Testis (tissue), 3 donors: Measurements from ENCODE around the gene LDAF1. TPM values are rescaled to one million over a fixed set of nuclear protein-coding genes. Genes with fewer than 3 reads are reported as not detected.

ENCODE experiments used
- DNase-seq: peaks from one replicate; pipeline ENCODE4 v3.0.0-alpha.2; 2019
- H3K27ac ChIP-seq, 2 donors: fragments of 200-600 bp; sonication (generic); one replicate each; pipeline ENCODE4 v1.5.1; 2019
- H3K27me3 ChIP-seq: fragments of 200-600 bp; sonication (generic); one replicate; pipeline ENCODE4 v1.5.1; 2019
- H3K36me3 ChIP-seq: fragments of 200-600 bp; sonication (generic); one replicate; pipeline ENCODE4 v1.5.1; 2017; ENCODE audit warnings: low read depth; ENCODE audit errors: missing control alignments
- H3K4me1 ChIP-seq: fragments of 200-600 bp; sonication (generic); one replicate; pipeline ENCODE4 v1.5.1; 2019
- H3K4me3 ChIP-seq, 2 donors: fragments of 200-600 bp; sonication (generic); one replicate each; pipeline ENCODE4 v1.5.1; 2017 to 2019
- H3K9me3 ChIP-seq: fragments of 200-600 bp; sonication (generic); one replicate; pipeline ENCODE4 v1.5.1; 2017
- POLR2A ChIP-seq: fragments of 450-650 bp; IDR thresholded peaks from one replicate; pipeline ENCODE4 v1.6.1; 2017; ENCODE audit warnings: antibody characterized with exemption, mild to moderate bottlenecking, moderate library complexity
- whole genome bisulfite sequencing, 2 donors: methylation state at CpG; one replicate each; pipeline ENCODE4 v1.1.5; 2018; 5-methylcytosine and 5-hydroxymethylcytosine counted together
- intact Hi-C: fragments of 100-400 bp; cut with DNase I; formaldehyde crosslinking; loops from one replicate; pipeline ENCODE4 v1.15.1; 2023; ENCODE audit warnings: low total_unique reads
- polyA plus RNA-seq: library from polyadenylated mRNA; stranded (reverse); fragments of 350-450 nt; fragmentation: Illumina TruSeq; extraction: RNeasy Lipid Tissue Mini Kit (QIAGEN cat#74804); gene quantifications from one replicate; pipeline ENCODE4 v1.2.3, GENCODE V29; 2014; ENCODE audit warnings: low read depth, low replicate concordance; ENCODE audit not compliant: insufficient read depth
- total RNA-seq, 2 donors: library from RNA; depleted of rRNA; stranded (reverse); fragments of >200 nt; gene quantifications; one replicate each; pipeline ENCODE4 v1.2.3, GENCODE V29; 2016
- TF ChIP-seq, protein P1 (sequence below), 3 experiments: fragments of 450-650 bp in 2 of 3; fragments of 200-600 bp in 1 of 3; sonication (generic) in 1 of 3; IDR thresholded peaks; one replicate each; pipeline ENCODE4 v1.5.1; 2016 to 2019; ENCODE audit warnings: antibody characterized with exemption in 3 of 3, mild to moderate bottlenecking in 2 of 3, moderate library complexity in 1 of 3

The LDAF1 gene
- total and polyA plus RNA-seq, 3 donors from 2014 or later: 22.8 to 131 (median 54.2) TPM

DNA sequence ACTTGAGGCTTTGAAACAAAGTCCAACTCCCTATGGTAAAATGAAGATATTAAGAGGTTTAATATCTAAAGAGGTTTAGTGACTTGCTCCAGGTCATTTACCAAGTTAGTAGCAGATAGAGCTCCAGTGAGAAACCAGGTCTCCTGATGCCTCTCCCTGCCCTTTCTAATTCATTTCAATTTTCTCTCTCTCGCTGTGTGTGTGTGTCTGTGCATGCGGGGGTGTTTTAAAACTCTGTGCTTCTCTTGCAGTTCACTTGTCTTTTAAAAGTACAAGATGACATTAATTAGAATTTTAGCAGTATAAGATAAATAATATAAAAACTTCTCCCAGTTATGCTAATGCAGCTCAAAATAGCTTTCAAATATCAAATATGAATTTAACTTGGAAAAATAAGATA lies 61.1 kb downstream of the LDAF1 start:
- H3K36me3 ChIP-seq: no peaks in the 10 kb centered on the region
- no peaks in the 10 kb centered on the region for H3K9me3 ChIP-seq
- no peak for TF ChIP-seq POLR2A
- TF ChIP-seq, protein P1, sequence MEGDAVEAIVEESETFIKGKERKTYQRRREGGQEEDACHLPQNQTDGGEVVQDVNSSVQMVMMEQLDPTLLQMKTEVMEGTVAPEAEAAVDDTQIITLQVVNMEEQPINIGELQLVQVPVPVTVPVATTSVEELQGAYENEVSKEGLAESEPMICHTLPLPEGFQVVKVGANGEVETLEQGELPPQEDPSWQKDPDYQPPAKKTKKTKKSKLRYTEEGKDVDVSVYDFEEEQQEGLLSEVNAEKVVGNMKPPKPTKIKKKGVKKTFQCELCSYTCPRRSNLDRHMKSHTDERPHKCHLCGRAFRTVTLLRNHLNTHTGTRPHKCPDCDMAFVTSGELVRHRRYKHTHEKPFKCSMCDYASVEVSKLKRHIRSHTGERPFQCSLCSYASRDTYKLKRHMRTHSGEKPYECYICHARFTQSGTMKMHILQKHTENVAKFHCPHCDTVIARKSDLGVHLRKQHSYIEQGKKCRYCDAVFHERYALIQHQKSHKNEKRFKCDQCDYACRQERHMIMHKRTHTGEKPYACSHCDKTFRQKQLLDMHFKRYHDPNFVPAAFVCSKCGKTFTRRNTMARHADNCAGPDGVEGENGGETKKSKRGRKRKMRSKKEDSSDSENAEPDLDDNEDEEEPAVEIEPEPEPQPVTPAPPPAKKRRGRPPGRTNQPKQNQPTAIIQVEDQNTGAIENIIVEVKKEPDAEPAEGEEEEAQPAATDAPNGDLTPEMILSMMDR (IDR thresholded peaks at IDR 0.05): no peak
- H3K27me3 ChIP-seq: no peaks in the 10 kb centered on the region
- no peak for DNase-seq
- intact Hi-C loops: no loop called here
- 85 to 91% methylated on average over 2 of the region's 2 CpGs for WGBS, 2 donors
- peaks cover 3% of the 10 kb centered on the region for H3K4me1 ChIP-seq
- H3K4me3 ChIP-seq: no peak overlapping the region
- H3K27ac ChIP-seq: no peak overlapping the region

DNA sequence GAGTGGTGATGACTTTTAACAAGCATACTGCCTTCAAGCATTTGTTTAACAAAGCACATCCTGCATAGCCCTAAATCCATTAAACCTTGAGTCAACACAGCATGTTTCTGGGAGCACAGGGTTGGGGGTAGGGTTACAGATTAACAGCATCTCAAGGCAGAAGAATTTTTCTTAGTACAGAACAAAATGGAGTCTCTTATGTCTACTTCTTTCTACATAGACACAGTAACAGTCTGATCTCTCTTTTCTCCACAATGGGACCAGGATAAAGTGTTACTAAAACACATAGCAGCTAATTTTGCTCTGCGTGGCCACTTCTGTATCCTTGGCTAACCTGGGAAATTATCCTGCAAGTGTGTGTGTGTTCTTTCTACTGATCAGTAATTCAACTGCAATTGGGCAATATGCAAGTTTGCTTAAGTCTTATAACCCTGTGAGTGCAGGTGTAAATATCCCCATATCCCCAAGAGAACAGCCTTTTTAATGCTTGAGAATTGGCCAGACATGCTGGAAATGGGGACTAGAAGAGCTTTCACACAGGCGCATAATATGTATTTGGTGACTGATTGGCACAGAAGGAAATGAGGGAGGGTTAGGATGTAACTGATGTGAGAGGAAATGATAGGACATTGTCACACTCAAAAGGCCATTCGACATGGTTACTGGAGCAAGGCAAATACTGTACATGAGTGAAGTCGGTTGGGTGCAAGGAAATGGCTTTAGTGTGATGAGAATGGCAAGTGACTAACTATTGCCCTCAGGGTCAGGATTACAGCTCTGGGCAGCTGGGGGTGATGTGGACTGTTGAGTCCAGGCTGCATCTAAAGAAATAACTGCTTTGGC lies 64.2 kb downstream of the LDAF1 start:
- no peak overlapping the region for H3K27ac ChIP-seq
- no peak overlapping the region for H3K4me3 ChIP-seq
- peaks cover 4% of the 10 kb centered on the region for H3K4me1 ChIP-seq
- intact Hi-C loops: no loop called here
- no peaks in the 10 kb centered on the region for H3K9me3 ChIP-seq
- no peaks in the 10 kb centered on the region for H3K36me3 ChIP-seq
- no peaks in the 10 kb centered on the region for H3K27me3 ChIP-seq
- no peak for DNase-seq
- WGBS, 2 donors: 74 to 88% methylated on average over 4 of the region's 4 CpGs
- TF ChIP-seq, protein P1 (IDR thresholded peaks at IDR 0.05): no peak
- TF ChIP-seq POLR2A: no peak

DNA sequence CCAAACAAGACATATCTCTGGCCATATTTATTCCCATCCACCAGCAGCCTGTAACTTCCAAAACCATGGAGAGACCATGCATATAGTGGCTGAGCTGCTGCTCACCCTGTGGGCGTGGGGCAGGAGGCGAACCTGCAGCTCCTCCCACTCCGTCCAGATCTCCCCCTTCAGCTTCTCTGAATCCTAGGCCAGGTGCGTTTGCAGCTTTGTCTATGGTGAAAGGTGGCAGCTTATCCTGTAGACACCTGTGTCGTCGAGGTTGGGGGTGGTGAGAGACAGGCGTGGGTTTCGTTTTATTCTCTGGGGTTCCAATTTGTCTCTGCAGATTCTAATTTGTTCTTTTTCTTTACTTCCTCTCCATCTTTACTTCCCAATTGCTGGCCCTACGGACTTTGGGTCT lies 65.3 kb downstream of the LDAF1 start:
- TF ChIP-seq, protein P1 (IDR thresholded peaks at IDR 0.05): no peak
- no peak for TF ChIP-seq POLR2A
- DNase-seq: no peak
- H3K27ac ChIP-seq: no peak overlapping the region
- 72 to 82% methylated on average over 9 of the region's 9 CpGs for WGBS, 2 donors
- peaks cover 4% of the 10 kb centered on the region for H3K4me1 ChIP-seq
- H3K9me3 ChIP-seq: no peaks in the 10 kb centered on the region
- H3K27me3 ChIP-seq: no peaks in the 10 kb centered on the region
- H3K36me3 ChIP-seq: no peaks in the 10 kb centered on the region
- no peak overlapping the region for H3K4me3 ChIP-seq
- intact Hi-C loops: no loop called here

DNA sequence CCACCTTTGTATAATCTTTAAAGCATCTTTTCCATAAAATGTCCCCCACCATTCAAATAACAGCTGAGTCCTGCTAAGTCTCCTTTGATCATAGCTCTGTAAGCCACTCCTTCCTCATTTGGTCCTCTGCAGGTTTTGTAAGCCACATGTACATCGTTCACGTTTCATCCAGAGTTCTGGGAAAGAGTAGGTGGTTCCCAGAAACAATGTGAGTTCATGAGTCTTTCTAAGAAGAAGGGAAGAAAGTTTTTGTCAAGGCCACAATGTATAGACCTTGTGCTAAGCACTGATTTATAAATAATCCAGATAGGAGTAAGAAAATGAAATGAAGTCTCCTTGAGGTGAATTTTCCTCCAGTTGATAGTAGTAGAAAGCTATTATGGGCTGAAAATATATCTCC lies 66.3 kb downstream of the LDAF1 start:
- H3K36me3 ChIP-seq: no peaks in the 10 kb centered on the region
- WGBS, 2 donors: 57 to 74% methylated on average over 2 of the region's 2 CpGs
- H3K4me3 ChIP-seq: no peak overlapping the region
- TF ChIP-seq, protein P1 (IDR thresholded peaks at IDR 0.05): no peak
- intact Hi-C loops: no loop called here
- no peaks in the 10 kb centered on the region for H3K9me3 ChIP-seq
- DNase-seq: no peak
- no peak overlapping the region for H3K27ac ChIP-seq
- H3K4me1 ChIP-seq: peaks cover 4% of the 10 kb centered on the region
- H3K27me3 ChIP-seq: no peaks in the 10 kb centered on the region

DNA sequence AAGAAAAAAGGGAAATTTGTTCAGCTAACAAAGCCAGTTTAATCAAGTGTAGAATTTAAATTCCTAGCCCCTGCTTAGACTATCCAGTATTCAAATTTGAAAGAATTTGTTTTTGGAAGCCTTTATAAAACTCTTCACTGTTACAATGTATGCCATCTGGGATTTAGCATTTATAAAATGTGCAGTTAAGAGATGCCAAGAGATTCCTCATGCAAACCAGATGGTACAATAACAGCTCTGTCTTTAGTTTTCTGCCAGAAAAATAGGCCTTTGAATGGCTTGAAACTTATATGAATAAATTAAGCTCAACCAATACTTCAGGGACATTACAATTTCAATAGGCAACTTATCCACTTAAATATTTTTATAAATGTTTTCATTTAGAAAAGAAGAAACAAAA lies 68.3 kb downstream of the LDAF1 start:
- intact Hi-C loops: no loop called here

More for the DNA sequence above, 68.3 kb downstream of the LDAF1 start:
- H3K4me3 ChIP-seq: no peak overlapping the region
- peaks cover 4% of the 10 kb centered on the region for H3K4me1 ChIP-seq
- no peak for DNase-seq
- no peak overlapping the region for H3K27ac ChIP-seq
- no peaks in the 10 kb centered on the region for H3K36me3 ChIP-seq
- no peaks in the 10 kb centered on the region for H3K9me3 ChIP-seq
- TF ChIP-seq, protein P1 (IDR thresholded peaks at IDR 0.05): no peak
- TF ChIP-seq POLR2A: no peak
- H3K27me3 ChIP-seq: no peaks in the 10 kb centered on the region
